Neutrophil (primary cell): ENCODE measurements around the gene S100A8.

Experiments
- H3K27ac ChIP-seq: fragments of 200-600 bp; sonication (generic); 2 replicates; pipeline ENCODE4 v1.5.1; 2016; ENCODE audit warnings: mild to moderate bottlenecking, moderate library complexity
- H3K27me3 ChIP-seq: fragments of 200-600 bp; sonication (generic); 2 replicates; pipeline ENCODE4 v1.6.0; 2016; ENCODE audit warnings: mild to moderate bottlenecking
- H3K36me3 ChIP-seq: fragments of 200-600 bp; sonication (generic); 2 replicates; pipeline ENCODE4 v1.5.1; 2017
- H3K4me1 ChIP-seq, 2 experiments: fragments of 200-600 bp in 1 of 2; sonication (generic) in 1 of 2; 1 replicate in 1 of 2; 2 replicates in 1 of 2; pipeline versions ENCODE4 v1.5.1 to v1.6.1; 2013 to 2016; ENCODE audit warnings: low read depth in 1 of 2, low read length in 1 of 2, mild to moderate bottlenecking in 1 of 2, moderate library complexity in 1 of 2; ENCODE audit not compliant: control insufficient read depth in 1 of 2, insufficient read depth in 1 of 2
- H3K4me3 ChIP-seq, 2 experiments: fragments of 200-600 bp in 1 of 2; sonication (generic) in 1 of 2; 1 replicate in 1 of 2; 2 replicates in 1 of 2; pipeline ENCODE4 v1.5.1; 2013 to 2016; ENCODE audit warnings: low read depth in 1 of 2, low read length in 1 of 2, mild to moderate bottlenecking in 1 of 2, moderate library complexity in 1 of 2
- H3K9me3 ChIP-seq: fragments of 200-600 bp; sonication (generic); 2 replicates; pipeline ENCODE4 v1.5.1; 2016
- TF ChIP-seq, protein P1 (sequence below): fragments of 200-600 bp; sonication (generic); IDR thresholded peaks from 2 replicates; pipeline ENCODE4 v1.5.1; 2016; ENCODE audit warnings: antibody characterized with exemption

S100A8 gene

DNA sequence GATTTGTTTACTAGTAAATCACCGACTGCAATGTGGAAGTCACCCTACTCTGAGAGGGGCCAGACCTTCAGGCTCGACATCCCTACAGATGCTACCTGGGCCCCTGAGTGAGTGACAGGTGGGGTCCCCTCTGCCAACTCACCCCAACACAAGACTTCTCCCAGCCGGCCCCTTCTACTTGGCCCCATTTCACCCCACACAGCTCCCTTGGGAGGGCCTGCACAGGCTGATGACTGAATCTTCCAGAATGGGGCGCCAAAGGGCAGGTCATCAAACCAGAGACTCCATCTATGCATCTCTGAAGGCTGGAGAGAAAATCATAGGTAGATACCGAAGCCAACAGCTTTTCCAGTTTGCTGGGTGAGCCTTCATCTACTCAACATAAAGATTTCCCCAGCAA lies 9.4 kb upstream of the S100A8 start:
- H3K4me1 ChIP-seq, result peaks cover 99 to 100% of the 10 kb centered on the region in 2 experiments
- no peaks in the 10 kb centered on the region for H3K9me3 ChIP-seq
- H3K27me3 ChIP-seq, result no peaks in the 10 kb centered on the region
- H3K36me3 ChIP-seq, result no peaks in the 10 kb centered on the region
- H3K27ac ChIP-seq, result peak overlapping the region; percentile 100
- TF ChIP-seq, protein P1, sequence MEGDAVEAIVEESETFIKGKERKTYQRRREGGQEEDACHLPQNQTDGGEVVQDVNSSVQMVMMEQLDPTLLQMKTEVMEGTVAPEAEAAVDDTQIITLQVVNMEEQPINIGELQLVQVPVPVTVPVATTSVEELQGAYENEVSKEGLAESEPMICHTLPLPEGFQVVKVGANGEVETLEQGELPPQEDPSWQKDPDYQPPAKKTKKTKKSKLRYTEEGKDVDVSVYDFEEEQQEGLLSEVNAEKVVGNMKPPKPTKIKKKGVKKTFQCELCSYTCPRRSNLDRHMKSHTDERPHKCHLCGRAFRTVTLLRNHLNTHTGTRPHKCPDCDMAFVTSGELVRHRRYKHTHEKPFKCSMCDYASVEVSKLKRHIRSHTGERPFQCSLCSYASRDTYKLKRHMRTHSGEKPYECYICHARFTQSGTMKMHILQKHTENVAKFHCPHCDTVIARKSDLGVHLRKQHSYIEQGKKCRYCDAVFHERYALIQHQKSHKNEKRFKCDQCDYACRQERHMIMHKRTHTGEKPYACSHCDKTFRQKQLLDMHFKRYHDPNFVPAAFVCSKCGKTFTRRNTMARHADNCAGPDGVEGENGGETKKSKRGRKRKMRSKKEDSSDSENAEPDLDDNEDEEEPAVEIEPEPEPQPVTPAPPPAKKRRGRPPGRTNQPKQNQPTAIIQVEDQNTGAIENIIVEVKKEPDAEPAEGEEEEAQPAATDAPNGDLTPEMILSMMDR, result no peak
- H3K4me3 ChIP-seq, result no peak overlapping the region

DNA sequence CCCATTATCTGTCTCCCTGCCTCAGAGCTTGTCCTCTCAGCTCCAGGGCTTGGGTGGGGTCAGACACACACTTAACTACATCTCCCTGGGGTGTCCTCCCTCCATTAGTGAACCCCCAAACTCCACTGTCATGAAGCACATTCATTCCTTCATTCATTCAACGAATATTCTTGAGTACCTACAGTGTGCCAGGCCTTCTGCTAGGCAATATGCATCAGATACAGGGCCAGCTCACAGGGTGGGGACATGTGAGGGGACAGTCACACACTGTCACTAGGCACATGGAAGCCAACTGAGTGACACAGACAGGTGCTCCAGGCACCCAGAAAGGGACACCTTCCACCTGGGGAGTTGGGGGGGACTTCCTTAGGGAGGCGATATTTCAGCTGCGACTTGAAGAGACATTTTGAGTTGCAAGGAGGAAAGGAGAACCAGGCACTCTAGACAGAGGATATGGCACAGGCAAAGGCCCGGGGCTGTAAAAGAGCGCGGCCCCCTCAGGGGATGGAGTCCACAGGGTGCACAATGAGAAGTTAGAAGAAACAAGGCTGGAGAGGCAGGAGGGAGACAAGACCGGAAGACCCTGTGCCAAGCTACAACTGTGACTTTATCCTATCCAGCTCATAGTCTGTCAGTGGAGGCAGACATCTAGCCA lies 8.7 kb upstream of the S100A8 start:
- Histone ChIP-seq H3K27ac (peak overlapping the region; percentile 100), H3K9me3 (no peaks in the 10 kb centered on the region), H3K36me3 (no peaks in the 10 kb centered on the region), H3K4me3 (no peak overlapping the region), H3K4me1 (peaks cover 100% of the 10 kb centered on the region in 2 experiments), H3K27me3 (no peaks in the 10 kb centered on the region)
- TF ChIP-seq, protein P1, result no peak

DNA sequence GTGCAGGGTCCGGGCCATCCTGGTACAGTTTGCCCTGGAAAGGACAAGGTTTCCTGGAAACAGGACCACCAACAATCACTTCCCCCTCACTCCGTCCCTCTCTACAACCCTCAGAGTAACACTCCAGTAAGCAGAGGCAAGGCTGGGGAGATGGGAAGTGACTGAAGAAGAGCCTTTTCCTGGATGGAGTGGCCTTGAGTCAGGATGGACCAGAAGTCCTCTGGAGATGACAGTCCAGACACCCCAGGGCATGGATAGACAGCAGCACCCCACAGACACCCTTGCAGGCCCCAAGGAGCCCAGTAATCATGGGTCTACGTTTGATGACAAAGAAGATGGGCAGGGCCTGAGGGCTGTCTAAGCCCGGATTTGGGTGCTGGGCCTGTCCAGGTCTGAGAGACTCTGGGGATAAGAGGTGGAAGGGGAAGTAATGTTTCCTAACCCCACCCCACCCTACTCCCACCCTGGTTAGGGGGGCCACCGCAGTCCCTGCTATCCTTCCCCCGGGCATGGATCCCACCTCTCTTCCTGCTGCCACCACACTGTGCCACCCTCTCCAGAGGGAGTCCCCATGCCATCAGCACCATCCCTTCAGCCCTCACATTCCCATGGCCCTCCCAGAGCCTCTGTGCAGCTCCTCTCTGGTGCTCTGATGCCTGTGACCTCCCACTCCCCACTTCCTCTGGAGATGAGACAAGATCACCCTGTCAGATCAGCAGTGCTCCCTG lies 7.2 kb upstream of the S100A8 start:
- Histone ChIP-seq H3K4me3 (peak overlapping the region in 1 of 2 experiments; percentile 12), H3K36me3 (no peaks in the 10 kb centered on the region), H3K27me3 (no peaks in the 10 kb centered on the region), H3K27ac (peak overlapping the region; percentile 100), H3K9me3 (no peaks in the 10 kb centered on the region), H3K4me1 (peaks cover 100% of the 10 kb centered on the region in 2 experiments)
- TF ChIP-seq, protein P1, result no peak

DNA sequence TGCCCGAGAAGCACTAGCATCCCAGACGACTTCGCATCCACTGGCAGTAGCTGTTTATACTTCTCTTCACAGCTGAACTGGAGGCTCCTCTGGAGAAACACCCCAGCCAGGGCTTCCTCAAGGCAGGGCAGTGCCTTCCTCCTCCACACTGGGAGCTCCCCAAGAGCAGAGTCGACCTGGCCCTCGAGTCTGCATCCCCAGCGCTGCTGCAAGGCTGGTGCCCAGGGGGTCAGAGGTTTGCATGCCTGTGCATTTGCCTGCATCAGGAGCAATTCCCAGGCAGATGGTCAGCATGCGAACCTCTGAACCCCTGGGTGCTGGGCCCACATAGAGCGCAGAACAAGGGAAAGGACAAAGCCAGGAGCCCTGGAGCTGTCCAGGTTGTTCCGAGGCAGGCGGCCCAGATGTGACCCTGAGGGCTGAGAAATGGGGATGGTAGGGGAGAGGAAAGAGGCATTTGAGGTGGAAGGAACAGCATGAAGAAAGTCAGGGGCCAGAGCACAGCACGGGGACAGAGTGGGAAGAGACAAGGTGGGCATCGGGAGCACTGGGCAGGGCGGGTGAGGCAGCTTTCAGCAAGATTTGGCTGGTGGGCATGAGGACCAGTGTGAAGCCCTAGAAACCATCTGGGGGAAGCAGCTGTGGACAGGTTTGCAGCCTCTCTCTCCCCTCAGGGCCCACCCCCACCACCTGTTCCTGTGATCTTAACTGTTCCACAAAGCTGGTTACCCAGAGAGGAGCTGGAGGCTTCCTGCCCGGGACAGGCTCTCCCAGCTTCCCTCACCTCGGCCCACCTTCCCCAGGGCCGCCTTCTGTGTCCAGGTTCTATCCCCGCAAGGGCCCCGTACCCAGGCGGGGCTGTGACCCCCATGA lies 6.4 kb upstream of the S100A8 start:
- no peaks in the 10 kb centered on the region for H3K27me3 ChIP-seq
- H3K4me1 ChIP-seq, result peaks cover 100% of the 10 kb centered on the region in 2 experiments
- H3K9me3 ChIP-seq, result no peaks in the 10 kb centered on the region
- peak overlapping the region; percentile 100 for H3K27ac ChIP-seq
- no peaks in the 10 kb centered on the region for H3K36me3 ChIP-seq
- TF ChIP-seq, protein P1, result no peak
- H3K4me3 ChIP-seq, result peak overlapping the region; percentile 10 to 12

DNA sequence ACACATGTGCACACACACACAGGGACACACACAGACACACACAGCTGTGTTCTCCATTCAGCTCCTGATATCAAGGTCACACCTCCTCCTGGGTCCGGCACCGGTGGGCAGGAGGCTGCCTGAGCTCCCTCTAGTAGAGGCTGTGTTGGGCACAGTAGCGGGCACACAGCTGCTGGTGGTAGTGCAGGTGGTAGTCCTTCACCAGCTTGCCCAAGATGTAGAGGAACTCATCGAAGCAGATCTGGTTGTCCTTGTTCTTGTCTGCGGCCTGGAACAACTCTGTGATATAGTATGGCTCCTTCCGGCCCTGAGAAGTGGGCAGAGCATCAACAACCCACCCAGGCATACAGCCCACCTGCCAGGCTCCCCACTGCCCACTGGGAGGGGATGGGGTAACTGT lies 5.6 kb upstream of the S100A8 start:
- TF ChIP-seq, protein P1, result no peak
- peak overlapping the region; percentile 100 for H3K27ac ChIP-seq
- peak overlapping the region in 1 of 2 experiments; percentile 10 for H3K4me3 ChIP-seq
- H3K9me3 ChIP-seq, result no peaks in the 10 kb centered on the region
- no peaks in the 10 kb centered on the region for H3K27me3 ChIP-seq
- peaks cover 100% of the 10 kb centered on the region in 2 experiments for H3K4me1 ChIP-seq
- no peaks in the 10 kb centered on the region for H3K36me3 ChIP-seq
